ENCODE data around the gene BICRAL. TPM values are rescaled to one million over a fixed set of nuclear protein-coding genes. Genes with fewer than 3 reads are reported as not detected.

BICRAL gene
- total and polyA plus RNA-seq, 2 of the 4 experiments (the other 2 are of a cell fraction): 4.0 to 6.1 TPM

DNA sequence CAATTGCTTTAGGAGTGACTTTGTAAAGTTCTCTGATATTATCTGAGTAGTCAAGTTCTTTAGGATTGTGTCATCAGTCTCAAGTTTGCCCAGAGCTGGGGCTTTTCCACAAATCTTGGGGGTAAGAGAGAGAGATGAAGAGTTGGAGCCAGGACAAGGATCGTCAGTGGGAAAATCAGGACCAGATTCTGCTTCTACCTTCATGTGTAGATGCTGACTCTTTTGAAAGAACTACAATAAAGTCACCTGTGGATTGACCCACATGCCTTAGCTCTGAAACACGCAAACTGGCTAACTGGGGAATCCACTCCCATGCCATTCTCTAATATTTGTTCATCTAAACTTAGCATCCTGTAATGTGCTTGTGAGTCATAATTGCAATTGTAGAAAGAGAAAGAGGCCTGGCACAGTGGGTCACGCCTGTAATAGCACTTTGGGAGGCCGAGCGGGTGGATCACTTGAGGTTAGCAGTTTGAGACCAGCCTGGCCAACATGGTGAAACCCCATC lies 15.6 kb upstream of the BICRAL start:
- Histone ChIP-seq H2AFZ (replicated peaks; ENCODE audit: low read length, poor library complexity) (no peak overlapping the region), H3K4me2 (ENCODE audit: low read depth, low read length) (peak overlapping the region; percentile 3; the same call in 1 of the 2 replicates), H2BK20ac (ENCODE audit: low read depth, low read length) (no peak overlapping the region), H3K27ac (ENCODE audit: insufficient read depth, low read length) (no peak overlapping the region), H3K79me1 (ENCODE audit: low read depth in 1 of 2, low read length in 2 of 2) (peaks cover 0 to 5% of the 10 kb centered on the region in 2 experiments; a peak in 1 of 4 replicates), H2BK5ac (ENCODE audit: low read depth, low read length, poor library complexity, severe bottlenecking) (no peak overlapping the region), H2BK120ac (ENCODE audit: low read depth, low read length) (no peak overlapping the region), H4K20me1 (ENCODE audit: insufficient read depth, low read length) (no peaks in the 10 kb centered on the region), H3K27me3 (ENCODE audit: control insufficient read depth, insufficient read depth, low read length) (no peaks in the 10 kb centered on the region), H3K4me3 (ENCODE audit: insufficient read depth, low read depth, low read length) (no peak overlapping the region), H3K56ac (ENCODE audit: extremely low read depth, insufficient read depth, low read length) (no peak overlapping the region), H4K91ac (ENCODE audit: insufficient read depth, low read depth, low read length) (no peak overlapping the region), H2AK9ac (replicated peaks; ENCODE audit: low read depth, low read length, poor library complexity) (no peak overlapping the region), H4K8ac (ENCODE audit: low read depth in 2 of 2, low read length in 2 of 2) (no peak overlapping the region), H2BK15ac (ENCODE audit: low read depth, low read length) (no peak overlapping the region), H3K4ac (ENCODE audit: low read depth, low read length) (no peak overlapping the region), H3K18ac (ENCODE audit: low read depth, low read length) (no peak overlapping the region), H4K5ac (ENCODE audit: low read depth, low read length) (no peak overlapping the region), H3K23ac (ENCODE audit: low read depth, low read length) (no peak overlapping the region), H2AK5ac (ENCODE audit: low read depth, low read length) (no peak overlapping the region), H3K9ac (ENCODE audit: low read depth, low read length) (no peak overlapping the region), H3K36me3 (ENCODE audit: control insufficient read depth, insufficient read depth, low read length) (no peaks in the 10 kb centered on the region), H3K9me3 (ENCODE audit: control insufficient read depth, insufficient read depth, low read length) (no peaks in the 10 kb centered on the region), H3K4me1 (ENCODE audit: control insufficient read depth, insufficient read depth, low read length) (peaks cover 5% of the 10 kb centered on the region; the same call in 1 of the 2 replicates), H3K9me1 (ENCODE audit: insufficient read depth, low read length) (peaks cover 8% of the 10 kb centered on the region), H3K14ac (replicated peaks; ENCODE audit: low read depth, low read length) (no peak overlapping the region)
- dilution Hi-C loops (cut with HindIII; ENCODE audit: low sequenced_read_pairs, unreplicated experiment): no loop called here
- ChIA-PET POLR2A (ENCODE audit: unreplicated experiment) (interaction anchor here (0.7 kb wide), 1 partner anchor 21 kb away, joined by 13 read pairs; the partner anchor contains the start of gene TBCC), CTCF (no interaction called here)
- BruUV-seq (replicated peaks): no TSS peak
- peak; percentile 81 for DNase-seq
- ATAC-seq (ENCODE audit: low read depth): peak; percentile 83
- in situ Hi-C loops (cut with MboI; ENCODE audit: low sequenced_read_pairs): no loop called here
- TF ChIP-seq CEBPB (IDR thresholded peaks at IDR 0.05; ENCODE audit: low read depth, low read length) (peak; percentile 6; the same call in 1 of the 2 replicates), RFX5 (IDR thresholded peaks at IDR 0.05; ENCODE audit: low read depth, low read length) (no peak)
- intact Hi-C loops (cut with micrococcal nuclease): no loop called here
- no CpG with 5 or more reads among the region's 5 CpGs for WGBS, 2 experiments (ENCODE audit: extremely low coverage in 2 of 2, insufficient read length in 1 of 2)
